IMR-90 (cell line): Measurements from ENCODE around the gene POLR2I.

ENCODE experiments used
- BHLHE40 ChIP-seq: fragments of 150-350 bp; IDR thresholded peaks from 2 replicates; pipeline ENCODE4 v1.6.1; 2016; ENCODE audit warnings: mild to moderate bottlenecking, low read depth, low read length
- CEBPB ChIP-seq: IDR thresholded peaks from 2 replicates; pipeline ENCODE4 v1.6.1; 2012; ENCODE audit warnings: low read depth, low read length, improper control_type of control experiment
- CHD1 ChIP-seq: IDR thresholded peaks from 2 replicates; pipeline ENCODE4 v1.6.1; 2012; ENCODE audit warnings: low read depth, low read length, improper control_type of control experiment
- FOS ChIP-seq: fragments of 150-350 bp; IDR thresholded peaks from 2 replicates; pipeline ENCODE4 v1.6.1; 2016; ENCODE audit warnings: low read depth, low read length
- MAFK ChIP-seq: IDR thresholded peaks from 2 replicates; pipeline ENCODE4 v1.6.1; 2012; ENCODE audit warnings: low read depth, low read length, improper control_type of control experiment
- MAZ ChIP-seq: IDR thresholded peaks from 2 replicates; pipeline ENCODE4 v1.6.1; 2012; ENCODE audit warnings: low read depth, mild to moderate bottlenecking, low read length, improper control_type of control experiment, moderate library complexity, borderline replicate concordance
- NFE2L2 ChIP-seq: fragments of 150-350 bp; IDR thresholded peaks from 2 replicates; pipeline ENCODE4 v1.6.1; 2016; ENCODE audit warnings: low read depth, mild to moderate bottlenecking, low read length
- POLR2A ChIP-seq: IDR thresholded peaks from 2 replicates; pipeline ENCODE4 v1.6.1; 2012; ENCODE audit warnings: mild to moderate bottlenecking, low read depth, low read length
- RAD21 ChIP-seq: IDR thresholded peaks from 2 replicates; pipeline ENCODE4 v1.6.1; 2012; ENCODE audit warnings: low read length, improper control_type of control experiment
- RCOR1 ChIP-seq: IDR thresholded peaks from 2 replicates; pipeline ENCODE4 v1.6.1; 2012; ENCODE audit warnings: mild to moderate bottlenecking, low read length, improper control_type of control experiment; ENCODE audit not compliant: insufficient replicate concordance
- RFX5 ChIP-seq: IDR thresholded peaks from 2 replicates; pipeline ENCODE4 v1.8.0; 2012; ENCODE audit warnings: low read depth, mild to moderate bottlenecking, low read length, moderate library complexity
- SMC3 ChIP-seq: fragments of 150-350 bp; IDR thresholded peaks from 2 replicates; pipeline ENCODE4 v1.6.1; 2016; ENCODE audit warnings: low read depth, mild to moderate bottlenecking, antibody characterized with exemption, low read length, moderate library complexity
- TF ChIP-seq, protein P1 (sequence below): conservative IDR thresholded peaks from 2 replicates; pipeline ENCODE4 v1.5.1; 2012; ENCODE audit warnings: mild to moderate bottlenecking, low read depth, low read length, improper control_type of control experiment
- TF ChIP-seq, protein P2 (sequence below): fragments of 150-350 bp; IDR thresholded peaks from 2 replicates; pipeline ENCODE4 v1.6.1; 2017; ENCODE audit warnings: mild to moderate bottlenecking, antibody characterized with exemption, low read length, low read depth

DNA sequence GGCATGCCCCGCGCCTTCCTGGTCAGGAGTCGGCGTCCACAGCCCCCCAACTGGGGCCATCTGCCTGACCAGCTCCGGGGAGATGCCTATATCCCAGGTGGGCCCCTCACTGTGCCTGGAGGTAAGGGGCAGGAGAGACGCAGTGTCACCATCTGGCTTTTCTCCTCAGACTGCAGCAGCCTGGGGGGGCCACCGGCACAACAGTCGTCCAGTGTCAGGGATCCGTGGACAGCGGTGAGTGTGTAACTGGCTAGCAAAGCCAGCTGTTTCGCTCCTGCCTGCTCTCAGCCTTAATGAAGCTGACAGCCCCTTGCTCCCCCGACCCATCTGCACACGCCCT lies 3.5 kb downstream of the POLR2I start:
- TF ChIP-seq, protein P1, sequence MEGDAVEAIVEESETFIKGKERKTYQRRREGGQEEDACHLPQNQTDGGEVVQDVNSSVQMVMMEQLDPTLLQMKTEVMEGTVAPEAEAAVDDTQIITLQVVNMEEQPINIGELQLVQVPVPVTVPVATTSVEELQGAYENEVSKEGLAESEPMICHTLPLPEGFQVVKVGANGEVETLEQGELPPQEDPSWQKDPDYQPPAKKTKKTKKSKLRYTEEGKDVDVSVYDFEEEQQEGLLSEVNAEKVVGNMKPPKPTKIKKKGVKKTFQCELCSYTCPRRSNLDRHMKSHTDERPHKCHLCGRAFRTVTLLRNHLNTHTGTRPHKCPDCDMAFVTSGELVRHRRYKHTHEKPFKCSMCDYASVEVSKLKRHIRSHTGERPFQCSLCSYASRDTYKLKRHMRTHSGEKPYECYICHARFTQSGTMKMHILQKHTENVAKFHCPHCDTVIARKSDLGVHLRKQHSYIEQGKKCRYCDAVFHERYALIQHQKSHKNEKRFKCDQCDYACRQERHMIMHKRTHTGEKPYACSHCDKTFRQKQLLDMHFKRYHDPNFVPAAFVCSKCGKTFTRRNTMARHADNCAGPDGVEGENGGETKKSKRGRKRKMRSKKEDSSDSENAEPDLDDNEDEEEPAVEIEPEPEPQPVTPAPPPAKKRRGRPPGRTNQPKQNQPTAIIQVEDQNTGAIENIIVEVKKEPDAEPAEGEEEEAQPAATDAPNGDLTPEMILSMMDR, result no peak
- TF ChIP-seq BHLHE40, result no peak
- no peak for TF ChIP-seq POLR2A
- no peak for TF ChIP-seq MAFK
- TF ChIP-seq CHD1, result no peak
- no peak for TF ChIP-seq RAD21
- no peak for TF ChIP-seq CEBPB
- no peak for TF ChIP-seq NFE2L2
- no peak for TF ChIP-seq RCOR1
- TF ChIP-seq MAZ, result no peak
- no peak for TF ChIP-seq SMC3
- TF ChIP-seq FOS, result no peak
- TF ChIP-seq RFX5, result no peak
- TF ChIP-seq, protein P2, sequence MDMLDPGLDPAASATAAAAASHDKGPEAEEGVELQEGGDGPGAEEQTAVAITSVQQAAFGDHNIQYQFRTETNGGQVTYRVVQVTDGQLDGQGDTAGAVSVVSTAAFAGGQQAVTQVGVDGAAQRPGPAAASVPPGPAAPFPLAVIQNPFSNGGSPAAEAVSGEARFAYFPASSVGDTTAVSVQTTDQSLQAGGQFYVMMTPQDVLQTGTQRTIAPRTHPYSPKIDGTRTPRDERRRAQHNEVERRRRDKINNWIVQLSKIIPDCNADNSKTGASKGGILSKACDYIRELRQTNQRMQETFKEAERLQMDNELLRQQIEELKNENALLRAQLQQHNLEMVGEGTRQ, result no peak
